ENCODE measurements around the gene PGPEP1.
"Not testable (repeated sequence)": the region's sequence is repeated elsewhere in the genome, so short reads cannot be mapped to it uniquely, and the experiment has no call there.

The PGPEP1 gene

DNA sequence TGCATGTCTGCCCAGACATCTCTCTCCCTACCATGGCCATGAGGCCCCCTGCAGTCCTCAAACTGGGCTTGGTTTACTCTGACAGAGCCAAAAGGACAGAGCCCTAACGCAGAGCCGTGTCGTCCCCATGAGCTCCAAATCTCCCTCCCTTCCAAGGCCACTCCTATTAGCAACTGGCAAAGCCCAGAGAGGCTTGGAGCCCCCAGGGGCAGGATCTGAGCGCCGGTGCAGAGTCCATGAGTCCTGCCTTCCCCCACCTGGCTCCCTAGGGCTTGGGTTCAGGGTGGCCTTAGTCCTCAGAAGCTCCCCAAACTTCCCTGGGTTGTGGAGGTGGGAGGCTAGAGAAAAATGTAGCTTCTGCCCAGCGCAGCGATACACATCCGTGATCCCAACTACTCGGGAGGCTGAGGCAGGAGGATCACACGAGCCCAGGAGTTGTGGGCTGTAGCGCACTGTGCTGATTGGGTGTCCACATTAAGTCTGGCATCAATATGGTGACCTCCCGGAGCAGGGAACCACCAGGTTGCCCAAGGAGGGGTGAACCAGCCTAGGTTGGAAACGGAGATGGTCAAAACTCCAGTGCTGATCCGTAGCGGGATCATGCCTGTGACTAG lies 7.4 kb upstream of the PGPEP1 start:
- no peak for DNase-seq (ENCODE audit: low read depth)

- DNase-seq (ENCODE audit: low read depth) = no peak
These were observed 6.7 kb upstream of the PGPEP1 start for GRCh38 chr19:18333680-18334079.

DNA sequence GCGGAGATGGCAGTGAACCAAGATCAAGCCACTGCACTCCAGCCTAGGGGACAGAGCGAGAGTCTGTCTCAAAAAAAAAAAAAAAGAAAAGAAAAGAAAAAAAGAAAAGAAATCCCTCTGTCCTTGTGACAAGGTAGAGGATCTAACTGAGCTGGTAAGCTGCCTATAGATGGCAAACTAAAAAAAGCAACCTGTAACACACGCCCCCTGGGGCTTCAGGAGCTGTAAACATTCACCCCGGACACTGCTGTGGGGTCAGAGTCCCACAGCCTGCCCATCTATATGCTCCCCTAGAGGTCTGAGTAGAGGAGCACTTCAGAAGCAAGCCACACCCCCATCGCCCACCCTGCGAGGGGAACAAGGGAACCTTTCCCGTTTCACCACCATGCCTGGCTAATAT lies 4.3 kb upstream of the PGPEP1 start:
- DNase-seq (ENCODE audit: low read depth) = no peak

DNA sequence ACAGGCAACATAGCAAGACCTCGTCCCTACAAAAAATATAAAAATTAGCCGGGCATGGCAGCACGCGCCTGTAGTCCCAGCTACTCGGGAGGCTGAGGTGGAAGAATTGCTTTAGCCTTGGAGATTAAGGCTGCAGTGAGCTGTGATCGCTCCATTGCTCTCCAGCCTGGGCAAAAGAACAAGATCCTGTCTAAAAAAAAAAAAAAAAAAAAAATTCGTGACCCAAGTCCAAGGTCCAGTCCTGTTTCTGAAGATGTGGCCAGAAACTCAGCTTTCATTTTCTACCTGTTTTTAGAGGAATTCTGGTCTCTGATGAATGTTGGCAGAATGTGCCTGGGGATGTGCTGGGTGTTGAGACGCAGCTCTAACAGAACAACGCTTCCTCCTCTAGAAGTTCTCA lies 1.9 kb upstream of the PGPEP1 start:
- DNase-seq (ENCODE audit: low read depth) = no peak

DNA sequence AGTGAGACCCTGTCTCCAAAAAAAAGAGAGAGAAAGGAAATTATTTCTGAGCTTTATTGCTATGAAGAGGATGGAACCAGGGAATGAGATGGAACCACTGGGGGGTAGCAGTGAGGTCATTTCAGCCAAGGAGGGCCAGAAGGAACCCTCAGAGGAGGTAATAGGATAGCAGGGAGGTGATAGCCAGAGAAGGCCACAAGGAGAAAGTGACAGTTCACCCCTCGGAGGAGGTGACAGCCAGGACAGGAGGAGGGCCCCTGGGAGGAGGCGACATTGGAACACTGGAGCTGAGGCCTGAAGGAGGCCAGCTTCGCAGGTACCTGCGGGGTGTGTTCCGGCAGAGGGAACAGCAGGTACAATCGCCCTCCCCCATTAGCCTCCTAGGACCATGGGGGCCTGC lies 675 bp upstream of the PGPEP1 start:
- no peak for DNase-seq (ENCODE audit: low read depth)

- DNase-seq (ENCODE audit: low read depth) = no peak
These were observed 831 bp downstream of the PGPEP1 start for GRCh38 chr19:18340990-18341868.

DNA sequence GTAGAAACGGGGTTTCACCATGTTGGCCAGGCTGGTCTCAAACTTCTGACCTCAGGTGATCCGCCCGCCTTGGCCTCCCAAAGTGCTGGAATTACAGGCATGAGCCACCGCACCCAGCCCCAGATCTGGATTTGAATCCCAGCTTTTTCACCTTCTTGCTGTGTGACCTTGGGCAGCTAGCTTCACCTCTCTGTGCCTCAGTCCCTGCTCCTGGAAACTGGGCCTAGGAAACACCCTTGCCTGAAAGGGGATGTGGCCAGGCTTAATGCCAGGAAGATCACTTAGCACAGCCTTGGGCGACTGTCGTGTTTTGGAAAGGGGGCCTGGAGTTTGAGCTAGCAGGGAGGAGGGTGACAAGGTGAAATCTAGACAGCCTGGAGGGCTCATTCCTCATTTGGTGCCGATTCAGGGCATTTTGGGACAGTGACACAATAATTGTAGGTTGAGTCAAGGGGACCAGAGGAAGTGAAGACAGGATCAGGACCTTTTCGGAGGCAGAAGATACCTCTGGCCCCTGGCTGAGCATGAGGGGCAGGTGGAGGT lies 1.8 kb downstream of the PGPEP1 start:
- no peak for DNase-seq (ENCODE audit: low read depth)

DNA sequence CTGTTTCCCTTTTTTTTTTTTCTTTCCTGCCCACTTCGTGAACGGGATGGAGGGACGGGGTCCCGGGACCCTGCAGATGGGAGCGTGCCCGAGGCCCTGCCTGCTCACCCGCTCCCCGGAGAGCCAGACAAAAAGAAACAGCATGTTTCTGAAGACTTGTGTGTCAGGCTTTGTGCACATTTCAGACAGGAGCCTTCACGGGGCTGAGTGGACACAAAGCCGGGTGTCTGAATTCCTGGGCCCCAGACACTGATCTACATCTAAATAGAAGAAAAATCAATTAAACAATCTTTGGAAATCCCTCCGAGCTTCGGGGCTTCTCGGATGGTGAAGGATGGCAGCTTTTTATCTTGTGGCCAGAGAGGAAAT lies 4.2 kb downstream of the PGPEP1 start:
- DNase-seq (ENCODE audit: low read depth) = no peak

- no peak for DNase-seq (ENCODE audit: low read depth)
These were observed 4.9 kb downstream of the PGPEP1 start for GRCh38 chr19:18345296-18345695.

GRCh38 chr19:18346091-18346490 lies 5.7 kb downstream of the PGPEP1 start:
- DNase-seq (ENCODE audit: low read depth) = no peak

GRCh38 chr19:18348171-18348570 lies 7.8 kb downstream of the PGPEP1 start:
- no peak for DNase-seq (ENCODE audit: low read depth)

- DNase-seq (ENCODE audit: low read depth) = not testable (repeated sequence)
These were observed 8.5 kb downstream of the PGPEP1 start for GRCh38 chr19:18348818-18349339.

- DNase-seq (ENCODE audit: low read depth) = no peak
These were observed 9.2 kb downstream of the PGPEP1 start for GRCh38 chr19:18349524-18350128.

DNA sequence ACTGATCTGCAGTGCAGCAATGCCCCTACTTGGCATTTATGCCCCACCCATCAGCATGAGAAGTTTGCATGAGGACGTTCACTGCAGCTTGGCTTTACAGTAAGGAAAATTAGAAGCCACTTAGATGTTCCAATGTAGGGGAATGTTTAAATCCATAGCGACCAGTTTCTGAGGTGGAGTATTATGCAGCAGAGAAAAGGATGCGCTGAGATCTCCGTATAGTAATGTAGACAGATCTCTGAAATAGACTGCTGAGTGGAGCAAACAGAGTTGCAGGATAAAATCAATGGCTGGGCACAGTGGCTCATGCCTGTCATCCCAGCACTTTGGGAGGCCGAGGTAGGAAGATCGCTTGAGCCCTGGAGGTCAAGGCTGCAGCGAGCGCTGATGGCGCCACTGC lies 10.1 kb downstream of the PGPEP1 start:
- DNase-seq (ENCODE audit: low read depth) = no peak

DNA sequence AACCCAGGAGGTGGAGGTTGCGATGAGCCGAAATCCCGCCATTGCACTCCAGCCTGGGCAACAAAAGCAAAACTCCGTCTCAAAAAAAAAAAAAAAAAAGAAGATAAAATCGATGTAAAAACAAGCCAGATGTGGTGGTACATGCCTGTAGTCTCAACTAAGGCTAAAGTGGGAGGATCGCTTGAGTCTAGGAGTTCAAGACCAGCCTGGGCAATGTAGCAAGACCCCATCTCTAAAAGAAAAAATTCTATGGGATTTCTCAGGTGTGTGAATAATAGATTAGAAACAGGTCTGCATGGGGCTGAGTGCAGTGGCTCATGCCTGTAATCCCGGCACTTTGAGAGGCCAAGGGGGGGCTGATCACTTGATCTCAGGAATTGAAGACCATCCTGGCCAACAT lies 11.1 kb downstream of the PGPEP1 start:
- no peak for DNase-seq (ENCODE audit: low read depth)

- DNase-seq (ENCODE audit: low read depth) = no peak
These were observed 13.1 kb downstream of the PGPEP1 start for GRCh38 chr19:18353378-18354005.

GRCh38 chr19:18354743-18355142 lies 14.3 kb downstream of the PGPEP1 start:
- DNase-seq (ENCODE audit: low read depth) = not testable (repeated sequence)

- DNase-seq (ENCODE audit: low read depth) = no peak
These were observed 16.6 kb downstream of the PGPEP1 start for GRCh38 chr19:18357041-18357440.

DNA sequence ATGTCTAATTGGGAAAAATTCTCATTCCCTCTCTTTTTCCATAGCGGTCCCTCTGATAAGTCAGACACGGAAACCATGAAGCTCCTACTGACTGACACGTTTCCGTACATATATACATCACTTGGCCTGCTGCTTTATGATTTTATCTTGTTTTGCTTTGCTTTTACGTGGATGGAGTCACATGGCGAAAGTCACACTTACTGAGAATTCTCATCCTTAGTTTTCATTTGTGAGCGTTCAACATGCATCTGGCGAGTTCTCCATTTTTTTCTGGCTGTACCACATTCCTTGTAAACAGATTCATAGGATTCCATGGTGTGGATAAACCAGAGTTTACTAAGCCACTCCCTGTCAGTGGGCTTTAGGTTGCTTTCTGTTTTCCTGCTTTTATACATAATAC lies 21.2 kb downstream of the PGPEP1 start:
- no peak for DNase-seq (ENCODE audit: low read depth)

DNA sequence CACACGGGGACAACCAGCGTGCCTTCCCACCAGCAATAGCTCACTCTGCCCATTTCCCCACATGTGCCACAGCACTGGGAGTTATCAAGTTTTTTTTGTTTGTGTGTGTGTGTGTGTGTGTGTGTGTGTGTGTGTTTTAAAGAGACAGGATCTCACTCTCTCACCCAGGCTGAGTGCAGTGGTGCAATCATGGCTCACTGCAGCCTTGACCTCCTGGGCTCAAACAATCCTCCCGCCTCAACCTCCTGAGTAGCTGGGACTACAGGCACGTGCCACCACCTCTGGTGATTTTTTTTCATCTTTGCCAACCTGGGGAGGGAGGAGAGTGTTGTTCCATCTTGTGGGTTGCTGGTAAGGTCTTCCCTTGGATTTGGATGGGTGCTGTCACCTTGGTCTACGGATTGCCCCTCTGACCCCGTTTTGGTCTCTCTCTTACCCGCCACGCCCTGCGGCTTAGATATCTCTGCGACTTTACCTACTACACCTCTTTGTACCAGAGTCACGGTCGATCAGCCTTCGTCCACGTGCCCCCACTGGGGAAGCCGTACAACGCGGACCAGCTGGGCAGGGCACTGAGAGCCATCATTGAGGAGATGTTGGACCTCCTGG lies 22.6 kb downstream of the PGPEP1 start:
- no peak for DNase-seq (ENCODE audit: low read depth)

DNA sequence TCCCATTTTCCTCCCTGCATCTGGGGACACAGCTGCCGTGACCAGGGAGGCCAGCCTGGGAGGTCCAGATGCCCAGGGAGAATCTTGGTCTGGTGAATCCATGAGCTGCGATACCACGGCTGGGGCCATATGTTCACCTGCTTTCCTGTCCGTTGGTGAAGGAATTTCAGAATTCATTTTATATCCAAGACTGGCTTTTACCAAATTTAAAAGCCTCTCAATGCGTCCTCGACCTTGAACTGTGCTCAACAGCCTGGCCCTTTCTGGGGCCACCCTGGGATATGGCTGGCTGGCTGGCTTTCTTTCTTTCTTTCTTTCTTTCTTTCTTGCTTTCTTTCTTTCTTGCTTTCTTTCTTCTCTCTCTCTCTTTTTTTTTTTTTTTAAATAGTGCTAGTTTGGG lies 23.4 kb downstream of the PGPEP1 start:
- DNase-seq (ENCODE audit: low read depth) = no peak

DNA sequence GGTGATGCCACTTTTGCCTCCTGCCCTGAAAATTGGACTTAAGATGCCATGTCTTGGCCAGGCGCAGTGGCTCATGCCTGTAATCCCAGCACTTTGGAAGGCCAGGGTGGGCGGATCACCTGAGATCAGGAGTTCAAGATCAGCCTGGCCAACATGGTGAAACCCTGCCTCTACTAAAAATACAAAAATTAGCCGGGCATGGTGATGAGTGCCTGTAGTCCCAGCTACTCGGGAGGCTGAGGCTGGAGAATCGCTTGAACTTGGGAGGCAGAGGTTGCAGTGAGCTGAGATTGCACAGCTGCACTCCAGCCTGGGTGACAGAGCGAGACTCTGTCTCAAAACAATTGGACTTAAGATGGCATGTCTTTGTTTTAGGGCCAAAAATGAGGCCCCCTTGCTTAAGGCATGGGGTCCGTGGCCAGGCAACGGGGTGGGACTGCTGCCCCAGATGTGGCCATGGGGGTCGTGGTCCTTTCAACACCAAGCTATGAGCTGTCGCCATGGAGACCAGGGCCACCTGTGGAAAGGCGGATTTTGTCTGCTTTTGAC lies 24.0 kb downstream of the PGPEP1 start:
- not testable (repeated sequence) for DNase-seq (ENCODE audit: low read depth)

Data from fibroblast of the conjunctiva (primary cell).